ENCODE data around the gene B3GNT9.

GRCh38 chr16:67137605-67138004, 13.2 kb downstream of the B3GNT9 start:
- TF ChIP-seq FOXJ3 (CRISPR knock-in tag; IDR thresholded peaks at IDR 0.05) (no peak), CHD2 (IDR thresholded peaks at IDR 0.05; ENCODE audit: low read length, partially characterized antibody) (no peak), EZH2phosphoT487 (IDR thresholded peaks at IDR 0.05; ENCODE audit: borderline replicate concordance, low read depth) (no peak), CTCF (IDR thresholded peaks at IDR 0.05) (no peak), JUND (IDR thresholded peaks at IDR 0.05) (no peak), REST (IDR thresholded peaks at IDR 0.05; ENCODE audit: low read depth, low read length) (no peak), TAF1 (IDR thresholded peaks at IDR 0.05; ENCODE audit: borderline replicate concordance, low read depth, low read length) (no peak), RFX5 (IDR thresholded peaks at IDR 0.05; ENCODE audit: low read length) (no peak), TCF12 (IDR thresholded peaks at IDR 0.05) (no peak), RAD21 (IDR thresholded peaks at IDR 0.05; ENCODE audit: low read length) (no peak), YY1 (IDR thresholded peaks at IDR 0.05; ENCODE audit: low read depth) (no peak)

Data from SK-N-SH (cell line).